Brain microvascular endothelial cell (primary cell): ENCODE data around the gene CDA.

Experiments used
- DNase-seq: peaks from one replicate; pipeline ENCODE4 v3.0.0-alpha.2; 2020
- H3K27ac ChIP-seq: fragments of 250-450 bp; sonication (Bioruptor Pico); 2 replicates; pipeline ENCODE4 v1.5.1; 2020; ENCODE audit warnings: mild to moderate bottlenecking, moderate library complexity
- H3K27me3 ChIP-seq: fragments of 250-450 bp; sonication (Bioruptor Pico); replicated peaks from 2 replicates; pipeline ENCODE4 v1.5.1; 2020; ENCODE audit warnings: mild to moderate bottlenecking
- H3K36me3 ChIP-seq: fragments of 250-450 bp; sonication (Bioruptor Pico); replicated peaks from 2 replicates; pipeline ENCODE4 v1.5.1; 2020; ENCODE audit warnings: mild to moderate bottlenecking
- H3K4me3 ChIP-seq: 2 replicates; pipeline ENCODE4 v1.5.1; 2011; ENCODE audit warnings: low read depth, mild to moderate bottlenecking, control low read depth, low read length, moderate library complexity
- in situ Hi-C: cut with HindIII; loops from 2 replicates; pipeline ENCODE4 v1.10.0; 2017; ENCODE audit warnings: low sequenced_read_pairs, low pct_ligation_motif_present
- TF ChIP-seq, protein P1 (sequence below): IDR thresholded peaks from 2 replicates; pipeline ENCODE4 v1.5.1; 2011; ENCODE audit warnings: low read depth, mild to moderate bottlenecking, moderate library complexity, low read length, control low read depth, inconsistent platforms; ENCODE audit errors: missing control alignments

Gene CDA

DNA sequence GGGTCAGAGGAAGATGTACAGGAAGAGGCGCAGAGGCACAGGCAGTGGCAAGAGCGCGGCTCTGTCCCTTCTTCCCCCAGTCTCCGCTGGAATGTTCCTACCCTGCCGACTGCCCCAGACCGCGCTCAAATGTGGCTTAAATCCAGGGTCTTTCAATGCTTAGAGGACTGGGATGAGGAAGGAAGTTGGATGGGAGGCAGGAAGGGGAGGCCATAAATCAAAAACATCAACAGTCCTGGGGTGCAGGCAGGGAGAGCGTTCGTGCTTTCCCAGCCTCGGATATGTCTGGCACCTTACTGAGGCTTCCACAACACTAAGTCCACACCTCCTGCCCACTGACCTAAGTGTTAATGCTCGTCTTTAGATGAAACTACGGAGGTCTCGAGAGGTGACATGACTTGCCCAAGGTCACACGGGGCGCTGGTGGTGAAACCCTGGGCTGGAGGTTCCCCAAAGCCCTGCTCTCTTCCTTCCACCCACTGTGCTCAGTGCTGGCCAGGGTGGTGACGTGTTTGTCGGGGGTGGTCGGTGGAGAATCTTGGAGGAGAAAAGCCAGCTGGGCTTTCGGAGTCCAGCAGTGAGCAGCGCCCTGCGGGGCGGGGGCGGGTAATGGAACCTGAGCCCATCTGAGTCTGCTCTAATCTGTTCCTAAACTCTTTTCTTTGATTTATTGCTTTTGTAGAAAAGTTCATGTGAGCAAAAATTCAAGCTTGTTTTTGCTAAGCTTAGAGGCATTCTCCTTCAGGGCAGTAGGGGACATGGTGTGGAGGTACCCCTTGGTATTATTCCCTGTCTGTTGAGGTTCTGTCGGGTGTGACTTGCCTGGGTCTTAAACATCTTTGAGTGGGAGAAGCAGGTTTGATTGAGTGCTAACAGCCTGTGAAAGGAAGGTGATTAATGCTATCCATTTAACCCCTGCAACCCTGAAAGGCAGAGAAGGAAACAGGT is 708 bp downstream of the CDA start:
- TF ChIP-seq, protein P1, sequence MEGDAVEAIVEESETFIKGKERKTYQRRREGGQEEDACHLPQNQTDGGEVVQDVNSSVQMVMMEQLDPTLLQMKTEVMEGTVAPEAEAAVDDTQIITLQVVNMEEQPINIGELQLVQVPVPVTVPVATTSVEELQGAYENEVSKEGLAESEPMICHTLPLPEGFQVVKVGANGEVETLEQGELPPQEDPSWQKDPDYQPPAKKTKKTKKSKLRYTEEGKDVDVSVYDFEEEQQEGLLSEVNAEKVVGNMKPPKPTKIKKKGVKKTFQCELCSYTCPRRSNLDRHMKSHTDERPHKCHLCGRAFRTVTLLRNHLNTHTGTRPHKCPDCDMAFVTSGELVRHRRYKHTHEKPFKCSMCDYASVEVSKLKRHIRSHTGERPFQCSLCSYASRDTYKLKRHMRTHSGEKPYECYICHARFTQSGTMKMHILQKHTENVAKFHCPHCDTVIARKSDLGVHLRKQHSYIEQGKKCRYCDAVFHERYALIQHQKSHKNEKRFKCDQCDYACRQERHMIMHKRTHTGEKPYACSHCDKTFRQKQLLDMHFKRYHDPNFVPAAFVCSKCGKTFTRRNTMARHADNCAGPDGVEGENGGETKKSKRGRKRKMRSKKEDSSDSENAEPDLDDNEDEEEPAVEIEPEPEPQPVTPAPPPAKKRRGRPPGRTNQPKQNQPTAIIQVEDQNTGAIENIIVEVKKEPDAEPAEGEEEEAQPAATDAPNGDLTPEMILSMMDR: no peak
- Histone ChIP-seq H3K4me3 (no peak overlapping the region), H3K27ac (no peak overlapping the region), H3K27me3 (no peaks in the 10 kb centered on the region), H3K36me3 (no peaks in the 10 kb centered on the region)
- in situ Hi-C loops: no loop called here
- no peak for DNase-seq

DNA sequence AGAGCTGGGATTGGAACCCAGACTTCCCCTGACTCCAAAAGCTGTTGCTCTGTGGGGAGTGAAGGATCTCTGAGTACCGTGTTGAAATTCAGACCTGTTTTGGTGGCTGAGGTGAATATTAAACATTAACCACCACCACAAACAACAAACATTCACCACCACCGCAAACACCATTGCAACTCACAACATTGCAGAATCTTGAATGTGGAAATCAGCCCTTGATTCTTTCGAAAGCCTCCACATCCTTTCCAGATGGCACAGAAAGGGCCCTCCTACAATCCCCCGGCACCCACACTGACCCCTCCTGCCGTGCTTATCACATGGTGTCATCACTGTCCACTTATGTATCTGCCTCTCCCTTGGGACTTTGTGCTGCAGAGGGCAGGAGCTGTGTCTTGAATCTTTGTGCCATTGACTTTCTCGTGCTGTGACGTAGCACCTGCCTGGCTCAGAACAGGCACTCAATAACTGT is 1.4 kb downstream of the CDA start:
- in situ Hi-C loops: no loop called here
- Histone ChIP-seq H3K36me3 (no peaks in the 10 kb centered on the region), H3K27me3 (no peaks in the 10 kb centered on the region), H3K4me3 (no peak overlapping the region), H3K27ac (no peak overlapping the region)
- TF ChIP-seq, protein P1: no peak
- no peak for DNase-seq

DNA sequence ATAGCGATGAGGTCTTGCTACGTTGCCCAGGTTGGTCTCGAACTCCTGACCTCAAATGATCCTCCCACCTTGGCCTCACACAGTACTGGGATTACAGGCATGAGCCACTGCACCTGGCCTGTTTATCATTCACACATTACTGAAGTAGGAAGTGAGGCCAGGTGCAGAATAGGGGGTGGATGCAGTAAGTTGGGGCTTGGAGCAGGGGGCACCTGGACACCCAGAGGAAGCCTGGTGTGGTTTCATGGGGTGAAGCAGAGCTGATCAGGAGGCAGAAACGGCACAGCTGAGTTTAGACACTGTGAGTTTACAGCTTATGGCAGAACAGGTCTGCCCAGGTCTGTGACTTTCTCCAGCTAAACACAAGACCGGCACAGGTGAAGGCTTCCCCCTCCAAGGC is 4.9 kb downstream of the CDA start:
- no peak for DNase-seq
- in situ Hi-C loops: no loop called here
- Histone ChIP-seq H3K27ac (no peak overlapping the region), H3K36me3 (no peaks in the 10 kb centered on the region), H3K4me3 (no peak overlapping the region), H3K27me3 (no peaks in the 10 kb centered on the region)
- TF ChIP-seq, protein P1: no peak

DNA sequence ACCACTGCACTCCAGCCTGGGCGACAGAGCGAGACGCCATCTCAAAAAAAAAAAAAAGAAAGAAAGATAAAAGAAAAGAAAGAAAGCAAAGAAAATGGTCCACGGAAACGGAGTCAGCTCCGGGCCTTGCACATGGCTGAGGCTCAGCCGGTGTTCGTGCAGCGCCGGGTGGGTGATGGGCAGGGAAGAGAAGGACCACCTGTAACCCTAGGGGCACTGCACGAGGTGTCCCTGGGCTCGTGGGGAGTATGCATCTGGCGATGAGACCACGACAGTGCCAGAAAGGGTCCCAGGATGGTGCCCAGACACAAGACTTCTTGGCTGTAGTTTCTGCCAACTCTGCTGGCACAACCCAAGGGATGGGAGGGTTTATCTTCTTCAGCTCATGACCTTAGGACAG is 5.8 kb downstream of the CDA start:
- H3K27me3 ChIP-seq: no peaks in the 10 kb centered on the region
- no peak overlapping the region for H3K27ac ChIP-seq
- no peak for DNase-seq
- H3K36me3 ChIP-seq: no peaks in the 10 kb centered on the region
- in situ Hi-C loops: no loop called here
- H3K4me3 ChIP-seq: no peak overlapping the region
- TF ChIP-seq, protein P1: no peak

DNA sequence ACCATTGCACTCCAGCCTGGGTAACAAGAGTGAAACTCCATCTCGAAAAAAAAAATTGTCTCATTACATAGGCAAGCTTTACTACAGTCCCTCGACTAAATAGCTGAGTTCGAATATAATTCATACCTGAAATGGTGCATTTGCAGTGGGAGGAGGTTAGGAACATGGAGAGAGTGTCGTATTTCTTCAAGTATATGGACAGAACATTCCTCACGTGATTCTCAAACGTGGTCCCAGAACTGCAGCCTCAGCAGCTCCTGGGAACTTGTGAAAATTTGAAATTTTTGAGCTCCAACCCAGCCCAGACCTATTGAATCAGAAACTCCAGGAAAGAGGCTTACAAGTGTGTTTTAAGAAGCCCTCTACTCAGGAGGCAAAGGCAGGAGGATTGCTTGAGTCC is 7.2 kb downstream of the CDA start:
- Histone ChIP-seq H3K27ac (no peak overlapping the region), H3K36me3 (no peaks in the 10 kb centered on the region), H3K4me3 (no peak overlapping the region), H3K27me3 (no peaks in the 10 kb centered on the region)
- TF ChIP-seq, protein P1: no peak
- DNase-seq: no peak
- in situ Hi-C loops: no loop called here
